Peyer's patch (tissue), 4 donors: ENCODE results near the gene PHACTR3.

Experiments used
- POLR2A ChIP-seq, 2 donors: fragments of 450-650 bp; IDR thresholded peaks; one replicate each; pipeline ENCODE4 v1.5.1; 2017; ENCODE audit warnings: antibody characterized with exemption in 2 of 2, mild to moderate bottlenecking in 2 of 2, moderate library complexity in 2 of 2
- TF ChIP-seq, protein P1 (sequence below), 6 experiments: fragments of 450-650 bp in 4 of 6; fragments of 200-600 bp in 2 of 6; sonication (generic) in 1 of 6; IDR thresholded peaks; one replicate each; pipeline ENCODE4 v1.5.1; 2017 to 2019; ENCODE audit warnings: antibody characterized with exemption in 6 of 6, mild to moderate bottlenecking in 3 of 6, moderate library complexity in 1 of 6

DNA sequence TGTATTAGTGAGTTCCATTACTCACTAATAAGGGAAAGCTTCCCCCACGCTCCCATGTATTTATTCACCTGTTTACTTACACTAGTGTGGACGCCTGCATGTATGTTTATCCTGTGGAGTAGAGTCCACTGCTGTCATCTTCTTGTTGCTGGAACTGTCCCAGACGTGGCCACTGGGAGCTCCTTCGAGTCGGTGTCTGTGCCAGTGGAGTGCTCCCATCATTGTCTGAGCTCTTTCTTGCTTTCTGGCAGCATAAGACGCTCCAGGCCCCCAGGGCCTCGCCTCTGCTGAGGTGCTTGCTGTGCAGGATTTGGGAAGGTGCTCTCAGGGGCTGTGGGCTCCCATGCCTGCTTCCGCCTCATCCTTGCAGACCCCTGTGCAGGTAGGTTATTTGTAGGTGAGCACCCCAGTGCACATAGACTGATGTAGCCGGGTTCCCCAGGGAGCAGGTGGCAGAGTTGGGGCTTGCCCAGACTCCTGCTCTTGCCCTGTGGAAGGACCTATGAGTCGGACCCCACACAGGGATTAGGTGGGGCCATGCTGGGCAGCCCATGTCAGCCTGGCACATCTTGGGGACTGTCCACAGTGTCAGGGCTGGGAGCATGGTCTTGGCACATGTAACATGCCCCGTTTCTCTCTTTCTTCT is 16.6 kb downstream of the PHACTR3 start:
- TF ChIP-seq, protein P1, sequence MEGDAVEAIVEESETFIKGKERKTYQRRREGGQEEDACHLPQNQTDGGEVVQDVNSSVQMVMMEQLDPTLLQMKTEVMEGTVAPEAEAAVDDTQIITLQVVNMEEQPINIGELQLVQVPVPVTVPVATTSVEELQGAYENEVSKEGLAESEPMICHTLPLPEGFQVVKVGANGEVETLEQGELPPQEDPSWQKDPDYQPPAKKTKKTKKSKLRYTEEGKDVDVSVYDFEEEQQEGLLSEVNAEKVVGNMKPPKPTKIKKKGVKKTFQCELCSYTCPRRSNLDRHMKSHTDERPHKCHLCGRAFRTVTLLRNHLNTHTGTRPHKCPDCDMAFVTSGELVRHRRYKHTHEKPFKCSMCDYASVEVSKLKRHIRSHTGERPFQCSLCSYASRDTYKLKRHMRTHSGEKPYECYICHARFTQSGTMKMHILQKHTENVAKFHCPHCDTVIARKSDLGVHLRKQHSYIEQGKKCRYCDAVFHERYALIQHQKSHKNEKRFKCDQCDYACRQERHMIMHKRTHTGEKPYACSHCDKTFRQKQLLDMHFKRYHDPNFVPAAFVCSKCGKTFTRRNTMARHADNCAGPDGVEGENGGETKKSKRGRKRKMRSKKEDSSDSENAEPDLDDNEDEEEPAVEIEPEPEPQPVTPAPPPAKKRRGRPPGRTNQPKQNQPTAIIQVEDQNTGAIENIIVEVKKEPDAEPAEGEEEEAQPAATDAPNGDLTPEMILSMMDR (IDR thresholded peaks at IDR 0.05) = no peak
- no peak for TF ChIP-seq POLR2A (IDR thresholded peaks at IDR 0.05)
